ENCODE measurements around the gene APPBP2.
"Not testable (repeated sequence)": the region's sequence is repeated elsewhere in the genome, so short reads cannot be mapped to it uniquely, and the experiment has no call there.

The APPBP2 gene

DNA sequence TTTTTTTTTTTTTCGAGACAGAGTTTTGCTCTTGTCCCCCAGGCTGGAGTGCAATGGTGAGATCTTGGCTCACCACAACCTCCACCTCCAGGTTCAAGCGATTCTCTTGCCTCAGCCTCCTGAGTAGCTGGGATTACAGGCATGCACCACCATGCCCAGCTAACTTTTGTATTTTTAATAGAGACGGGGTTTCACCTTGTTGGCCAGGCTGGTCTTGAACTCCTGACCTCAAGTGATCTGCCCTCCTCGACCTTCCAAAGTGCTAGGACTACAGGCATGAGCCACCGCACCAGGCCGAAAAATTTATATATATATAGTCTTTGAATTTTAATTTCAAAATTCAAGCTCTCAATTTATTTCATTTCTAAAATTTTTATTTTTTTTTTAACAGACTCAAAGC is 97.6 kb downstream of the APPBP2 start:
- DNase-seq, result not testable (repeated sequence)

DNA sequence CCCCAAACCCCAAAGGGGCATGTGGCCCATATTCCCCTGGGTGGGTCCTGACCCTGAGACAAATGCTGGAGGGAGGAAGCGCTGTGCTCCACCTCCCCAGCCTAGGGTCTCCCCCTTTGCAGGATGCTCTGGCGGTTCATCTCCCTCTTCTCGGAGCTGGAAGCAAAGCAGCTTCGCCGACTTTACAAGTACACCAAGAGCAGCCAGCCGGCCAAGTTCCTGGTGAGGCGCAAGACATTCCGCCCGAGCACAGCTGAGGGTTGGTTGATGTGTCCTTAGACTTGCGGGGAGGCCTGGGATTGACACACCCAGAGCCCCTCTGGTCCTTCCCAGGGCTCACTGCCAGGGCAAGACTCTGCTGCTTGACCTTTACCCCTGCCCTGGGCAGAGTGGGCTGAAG is 99.4 kb downstream of the APPBP2 start:
- no peak for DNase-seq

DNA sequence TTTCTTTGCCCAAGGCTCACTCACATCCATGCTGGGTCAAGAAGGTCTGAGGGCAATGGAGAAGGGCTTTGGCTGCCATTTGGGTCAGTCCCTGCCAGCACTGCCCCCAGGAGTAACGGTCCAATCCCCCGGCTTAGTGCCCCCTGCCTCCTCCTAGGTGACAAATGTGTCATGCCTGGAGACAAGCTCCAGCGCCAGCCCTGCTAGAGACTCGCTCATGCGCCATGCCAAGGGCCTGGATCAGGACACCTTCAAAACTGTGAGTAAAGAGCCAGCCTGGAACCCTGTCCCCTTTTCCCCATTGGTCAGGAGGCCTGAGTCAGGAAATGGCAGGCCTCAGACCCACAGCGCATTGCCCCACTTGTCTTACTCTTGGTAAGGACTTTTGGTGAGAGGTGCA is 100.4 kb downstream of the APPBP2 start:
- DNase-seq, result no peak

GRCh38 chr17:60423865-60424264 is 102.2 kb downstream of the APPBP2 start:
- no peak for DNase-seq

GRCh38 chr17:60422162-60422665 is 103.8 kb downstream of the APPBP2 start, which contains the start of gene CHCT1:
TSS of gene CHCT1 (plus strand) at chr17:60422489. CDS start at chr17:60422593, 104 bp downstream.
- no peak for DNase-seq

GRCh38 chr17:60421273-60422161 is 104.5 kb downstream of the APPBP2 start:
- DNase-seq, result peak in 1 of 2 experiments; percentile 7

DNA sequence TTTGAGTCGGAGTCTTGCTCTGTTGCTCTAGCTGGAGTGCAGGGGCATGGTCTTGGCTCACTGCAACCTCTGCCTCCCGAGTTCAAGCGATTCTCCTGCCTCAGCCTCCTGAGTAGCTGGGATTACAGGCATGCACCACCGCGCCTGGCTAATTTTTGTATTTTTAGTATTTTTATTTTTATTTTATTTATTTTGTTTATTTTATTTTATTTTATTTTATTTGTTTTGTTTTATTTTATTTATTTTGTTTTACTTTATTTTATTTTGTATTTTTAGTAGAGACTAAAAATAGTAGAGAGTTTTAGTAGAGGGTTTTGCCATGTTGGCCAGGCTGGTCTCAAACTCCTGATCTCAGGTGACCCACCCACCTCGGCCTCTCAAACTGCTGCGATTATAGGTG is 106.2 kb downstream of the APPBP2 start:
- DNase-seq, result not testable (repeated sequence)

- DNase-seq, result not testable (repeated sequence)
These were observed 107.0 kb downstream of the APPBP2 start for GRCh38 chr17:60419003-60419402.

DNA sequence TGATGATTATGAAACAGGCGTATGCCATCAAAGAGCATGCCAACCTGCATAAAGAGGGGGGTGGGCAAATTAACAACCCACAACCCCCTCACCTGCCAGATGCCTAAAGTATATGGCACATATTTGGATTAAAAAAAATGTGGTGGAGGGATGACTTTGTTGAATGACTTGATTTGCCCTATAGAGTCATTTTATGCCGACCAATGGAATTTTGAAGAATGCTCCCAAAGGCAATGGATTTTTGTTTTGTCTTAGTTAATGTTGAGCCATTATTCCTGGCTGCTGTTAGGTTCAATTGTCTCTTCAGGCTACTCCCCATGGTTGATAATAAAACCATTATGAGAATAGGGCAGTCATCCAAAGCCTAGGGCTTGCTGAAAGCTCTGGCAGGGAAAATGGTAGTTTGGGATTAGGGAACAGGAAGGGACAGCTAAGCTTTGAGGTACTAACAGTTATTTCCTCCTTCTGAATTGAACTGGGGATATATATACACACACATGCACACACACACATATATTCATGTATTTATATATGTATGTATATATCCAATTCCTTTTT is 109.6 kb downstream of the APPBP2 start:
- DNase-seq, result no peak

GRCh38 chr17:60415146-60415545 is 110.9 kb downstream of the APPBP2 start:
- no peak for DNase-seq

- no peak for DNase-seq
These were observed 113.3 kb downstream of the APPBP2 start for GRCh38 chr17:60412701-60413100.

DNA sequence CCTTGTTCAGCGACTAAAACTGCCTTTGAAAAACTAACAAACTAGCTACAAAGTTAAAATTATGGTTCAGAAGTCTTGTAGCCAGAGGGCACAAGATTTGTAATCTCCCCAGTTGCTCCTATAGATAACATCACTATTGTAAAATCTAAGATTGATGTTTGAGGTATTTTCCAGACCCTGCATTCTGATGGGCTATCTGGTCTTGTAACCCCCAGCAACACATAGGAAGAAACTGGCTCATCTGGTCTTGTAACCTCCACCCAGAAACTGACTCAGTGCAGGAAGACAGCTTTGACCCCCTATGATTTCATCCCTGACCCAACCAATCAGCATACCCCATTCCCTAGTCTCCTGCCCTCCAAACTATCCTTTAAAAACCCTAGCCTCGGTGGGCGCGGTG is 116.0 kb downstream of the APPBP2 start:
- no peak for DNase-seq

DNA sequence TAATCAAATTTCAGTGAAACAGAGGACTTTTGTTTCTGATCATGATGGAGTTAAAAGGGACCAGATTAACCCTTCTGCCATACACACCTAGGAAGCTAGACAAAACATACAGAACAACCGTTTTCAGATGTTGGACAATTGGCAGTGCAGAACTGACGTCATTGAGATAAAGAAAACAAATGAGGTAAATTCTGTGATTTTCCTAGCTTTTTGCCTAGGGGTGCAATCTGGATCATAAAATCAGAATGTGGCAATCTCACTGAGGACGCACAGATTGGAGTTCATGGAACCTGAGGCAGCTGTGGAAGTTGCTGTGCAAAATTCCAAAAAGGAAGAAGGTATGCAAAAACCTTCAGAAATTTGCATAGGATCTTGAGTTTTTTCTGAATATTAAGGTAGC is 119.2 kb downstream of the APPBP2 start:
- no peak for DNase-seq

DNA sequence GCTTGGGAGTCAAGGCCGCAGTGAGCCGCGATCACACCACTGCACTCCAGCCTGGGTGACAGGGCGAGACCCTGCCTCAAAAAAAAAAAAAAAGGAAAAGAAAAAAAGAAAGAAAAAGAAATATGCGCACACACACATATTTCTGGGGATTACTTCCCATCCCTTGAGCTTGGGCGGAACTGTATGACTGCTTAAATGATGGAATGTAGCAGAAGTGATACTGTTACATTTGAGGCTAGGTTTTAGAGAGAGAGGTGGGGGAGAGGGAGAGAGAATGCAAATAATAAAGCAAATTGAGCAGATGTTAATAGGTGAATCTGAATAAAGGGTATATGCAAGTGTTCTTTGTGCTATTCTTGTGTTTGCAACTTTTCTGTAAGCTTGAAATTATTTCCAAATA is 122.1 kb downstream of the APPBP2 start:
- DNase-seq, result no peak

DNA sequence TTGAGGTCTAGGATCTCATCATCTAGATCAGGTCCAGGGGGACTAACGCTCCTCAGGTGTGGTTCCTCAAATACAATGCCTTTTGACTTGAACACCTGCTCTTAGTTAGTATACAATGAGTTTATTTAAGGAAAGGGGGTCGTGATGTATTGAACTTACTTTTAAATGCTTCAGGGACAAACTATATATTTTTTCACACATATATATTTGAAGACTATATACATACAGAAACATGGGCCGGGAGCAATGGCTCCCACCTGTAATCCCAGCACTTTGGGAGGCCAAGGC is 122.6 kb downstream of the APPBP2 start:
- DNase-seq, result no peak

GRCh38 chr17:60401819-60402218 is 124.2 kb downstream of the APPBP2 start:
- no peak for DNase-seq

GRCh38 chr17:60398227-60398959 is 127.6 kb downstream of the APPBP2 start:
- DNase-seq, result no peak

DNA sequence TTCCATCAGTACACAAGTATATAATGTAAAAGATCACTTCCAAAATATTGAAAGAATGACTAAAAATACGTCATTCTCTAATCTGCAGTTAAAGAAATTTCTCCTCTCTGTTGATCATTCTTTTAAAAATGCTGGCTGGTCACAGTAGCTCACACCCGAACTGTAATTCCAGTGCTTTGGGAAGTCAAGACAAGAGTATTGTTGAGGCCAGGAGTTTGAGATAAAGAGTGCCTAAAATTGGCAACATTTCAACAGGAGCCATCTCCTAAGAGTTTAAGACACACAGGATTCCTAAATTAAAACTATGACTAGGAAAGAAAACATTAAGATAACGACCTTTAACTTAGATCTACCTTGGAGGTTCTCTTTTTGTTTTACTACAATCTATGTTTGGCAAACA is 129.6 kb downstream of the APPBP2 start:
- no peak for DNase-seq

DNA sequence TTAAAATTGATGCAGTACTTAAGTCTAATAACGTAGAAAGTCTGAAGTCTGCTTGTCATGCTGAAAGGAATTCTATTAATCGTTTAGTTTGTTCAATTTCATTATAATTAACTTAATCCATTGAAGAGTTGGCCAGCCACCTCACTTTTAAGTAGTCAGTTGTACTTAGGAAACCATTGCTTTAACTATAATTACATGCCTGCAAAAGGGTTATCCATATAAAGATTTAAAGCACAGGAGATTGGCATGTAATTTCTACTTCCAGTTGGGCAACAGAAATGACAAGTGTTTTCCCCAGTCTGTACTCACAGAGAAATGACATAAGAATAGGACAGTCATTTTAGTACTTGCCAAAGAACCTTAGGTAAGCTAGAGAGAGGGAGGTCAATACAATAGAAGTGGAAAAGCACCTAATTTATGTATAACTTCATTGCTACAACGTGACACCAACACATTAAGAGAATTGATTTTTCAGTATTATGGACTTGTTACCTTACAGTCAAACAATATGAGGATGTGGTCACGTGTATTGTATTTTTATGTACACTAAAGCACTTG is 130.5 kb downstream of the APPBP2 start:
- DNase-seq, result no peak

- DNase-seq, result no peak
These were observed 132.0 kb downstream of the APPBP2 start for GRCh38 chr17:60393840-60394723.

All from cerebellar nuclear complex (tissue), 1 donor.